A549 (cell line): ENCODE data around the gene PPCS. TPM values are rescaled to one million over a fixed set of nuclear protein-coding genes. Genes with fewer than 3 reads are reported as not detected.

Source experiments
- ATAC-seq, 2 experiments: fragments of 200-7000 bp in 1 of 2; fragments of >200 bp in 1 of 2; cut with Nextera tagmentation in 1 of 2; cut with Tn5 transposase in 1 of 2; 3 replicates each; pipeline versions ENCODE4 v1.8.0 to v1.9.1; 2018 to 2020; ENCODE audit warnings: mild to moderate bottlenecking in 1 of 2, moderate library complexity in 1 of 2
- CTCF ChIA-PET: fragments of 300-600 bp; sonication (Branson Sonifier 250); formaldehyde crosslinking; extraction: SDS; loops from one replicate; lab custom pipeline; 2021; ENCODE audit warnings: antibody characterized with exemption, inconsistent platforms; lab: Yijun Ruan, JAX
- POLR2A ChIA-PET: fragments of 350-600 bp; formaldehyde crosslinking; extraction: SDS; loops from one replicate; lab custom pipeline; 2021; ENCODE audit warnings: antibody characterized with exemption, inconsistent platforms; lab: Yijun Ruan, JAX
- DNase-seq, 2 experiments: peaks; one replicate each; pipeline versions ENCODE4 v3.0.0 to v3.0.0-alpha.2; 2011 to 2016; ENCODE audit warnings: low read depth in 1 of 2, low spot score in 1 of 2
- FAIRE-seq: peaks from 2 replicates; lab custom pipeline; 2011; peaks lifted over from hg19 to GRCh38; lab: Jason Lieb, UNC
- H3K27ac ChIP-seq, 2 experiments: fragments of >200 bp; sonication (Bioruptor Twin); formaldehyde crosslinking; 3 replicates each; pipeline ENCODE4 v1.5.1; 2016 to 2017
- H3K4me1 ChIP-seq: fragments of >200 bp; sonication (Bioruptor Twin); formaldehyde crosslinking; 3 replicates; pipeline ENCODE4 v1.6.1; 2016
- H3K4me2 ChIP-seq: fragments of >200 bp; sonication (Bioruptor Twin); formaldehyde crosslinking; 3 replicates; pipeline ENCODE4 v1.6.1; 2016
- H3K4me3 ChIP-seq: fragments of >200 bp; sonication (Bioruptor Twin); formaldehyde crosslinking; 3 replicates; pipeline ENCODE4 v1.5.1; 2016
- H3K9me3 ChIP-seq: fragments of >200 bp; sonication (Bioruptor Twin); formaldehyde crosslinking; 3 replicates; pipeline ENCODE4 v1.6.1; 2016
- CBX2 ChIP-seq: fragments of 200-600 bp; sonication (generic); IDR thresholded peaks from 2 replicates; pipeline ENCODE4 v1.6.1; 2016; ENCODE audit warnings: low read depth, mild to moderate bottlenecking, borderline replicate concordance
- CHD4 ChIP-seq: fragments of 200-600 bp; sonication (generic); IDR thresholded peaks from 2 replicates; pipeline ENCODE4 v1.6.1; 2016; ENCODE audit warnings: antibody characterized with exemption, mild to moderate bottlenecking, borderline replicate concordance
- ESRRA ChIP-seq: fragments of 150-350 bp; IDR thresholded peaks from 2 replicates; pipeline ENCODE4 v1.6.1; 2014; ENCODE audit warnings: mild to moderate bottlenecking, low read length, borderline replicate concordance
- GATA3 ChIP-seq: IDR thresholded peaks from 2 replicates; pipeline ENCODE4 v1.6.1; 2012; ENCODE audit warnings: borderline replicate concordance
- HEYL ChIP-seq: fragments of 250-450 bp; sonication (Bioruptor Pico); IDR thresholded peaks from 2 replicates; pipeline ENCODE4 v1.8.0; 2021; ENCODE audit warnings: mild to moderate bottlenecking, moderate library complexity
- HOXB13 ChIP-seq: fragments of 250-450 bp; sonication (Bioruptor Pico); IDR thresholded peaks from 2 replicates; pipeline ENCODE4 v1.5.0; 2020; ENCODE audit warnings: low read depth, mild to moderate bottlenecking, moderate library complexity
- JUN ChIP-seq, 2 experiments: fragments of >200 bp; sonication (Bioruptor Twin); formaldehyde crosslinking; IDR thresholded peaks; 2 replicates in 1 of 2; 3 replicates in 1 of 2; pipeline ENCODE4 v1.6.1; 2016 to 2017
- JUNB ChIP-seq: fragments of >200 bp; sonication (Bioruptor Twin); formaldehyde crosslinking; IDR thresholded peaks from 2 replicates; pipeline ENCODE4 v1.6.1; 2016
- MAZ ChIP-seq: fragments of 150-350 bp; IDR thresholded peaks from 2 replicates; pipeline ENCODE4 v1.6.1; 2014; ENCODE audit warnings: antibody characterized with exemption, low read depth, low read length, borderline replicate concordance
- MYC ChIP-seq: IDR thresholded peaks from 2 replicates; pipeline ENCODE4 v1.6.1; 2012; ENCODE audit warnings: mild to moderate bottlenecking, inconsistent platforms, low read length, improper control_type of control experiment, borderline replicate concordance
- NPAS2 ChIP-seq: fragments of 250-450 bp; sonication (Bioruptor Pico); IDR thresholded peaks from 2 replicates; pipeline ENCODE4 v1.8.0; 2022; ENCODE audit warnings: mild to moderate bottlenecking, moderate library complexity, borderline replicate concordance
- PHF8 ChIP-seq: fragments of 200-600 bp; sonication (generic); IDR thresholded peaks from 2 replicates; pipeline ENCODE4 v1.6.1; 2016; ENCODE audit warnings: low read depth, mild to moderate bottlenecking, antibody characterized with exemption, moderate library complexity, borderline replicate concordance
- POLR2A ChIP-seq: IDR thresholded peaks from 2 replicates; pipeline ENCODE4 v1.6.1; 2012; ENCODE audit warnings: mild to moderate bottlenecking, low read length
- POLR2AphosphoS2 ChIP-seq: conservative IDR thresholded peaks from 2 replicates; pipeline ENCODE4 v1.6.1; 2012; ENCODE audit warnings: low read length, improper control_type of control experiment, inconsistent platforms
- RFX5 ChIP-seq: fragments of 450-650 bp; IDR thresholded peaks from 2 replicates; pipeline ENCODE4 v1.7.1; 2014; ENCODE audit warnings: antibody characterized with exemption, mild to moderate bottlenecking, moderate library complexity
- TFCP2L1 ChIP-seq: fragments of 250-450 bp; sonication (Bioruptor Pico); IDR thresholded peaks from 2 replicates; pipeline ENCODE4 v1.5.0; 2021; ENCODE audit warnings: mild to moderate bottlenecking
- WGBS: methylation state at CpG from one replicate; pipeline ENCODE4 v1.1.6; 2017; ENCODE audit errors: missing lambda C conversion rate; 5-methylcytosine and 5-hydroxymethylcytosine counted together
- polyA plus RNA-seq, 4 experiments: library from polyadenylated mRNA; depleted of rRNA in 3 of 4; stranded (reverse); fragments of >200 nt; fragmentation: RNase III in 1 of 4; extraction: RNeasy Plus Mini Kit Qiagen cat#74134 plus additional on column Dnase treatment in 1 of 4; gene quantifications; 2 replicates in 3 of 4; 3 replicates in 1 of 4; pipeline ENCODE4 v1.2.3, GENCODE V29; 2011 to 2017
- TF ChIP-seq, protein P1 (sequence below): fragments of >200 bp; sonication (Bioruptor Twin); formaldehyde crosslinking; IDR thresholded peaks from 3 replicates; pipeline ENCODE4 v1.6.1; 2016
- TF ChIP-seq, protein P2 (sequence below): fragments of 150-350 bp; IDR thresholded peaks from 2 replicates; pipeline ENCODE4 v1.6.1; 2014; ENCODE audit warnings: low read depth, mild to moderate bottlenecking, low read length
- TF ChIP-seq, protein P3 (sequence below): fragments of 450-650 bp; IDR thresholded peaks from 2 replicates; pipeline ENCODE4 v1.6.1; 2014; ENCODE audit warnings: antibody characterized with exemption
- TF ChIP-seq, protein P4 (sequence below): fragments of 250-450 bp; sonication (Bioruptor Pico); IDR thresholded peaks from 2 replicates; pipeline ENCODE4 v1.5.0; 2020; ENCODE audit warnings: low read depth, mild to moderate bottlenecking, moderate library complexity
- TF ChIP-seq, protein P5 (sequence below): IDR thresholded peaks from 2 replicates; pipeline ENCODE4 v1.6.1; 2012
- TF ChIP-seq, protein P6 (sequence below): fragments of >200 bp; sonication (Bioruptor Twin); formaldehyde crosslinking; IDR thresholded peaks from 3 replicates; pipeline ENCODE4 v1.5.1; 2016

Gene PPCS
- polyA plus RNA-seq, 2 of the 4 experiments (the other 2 are of a cell fraction) = 30.2 to 51.8 TPM

DNA sequence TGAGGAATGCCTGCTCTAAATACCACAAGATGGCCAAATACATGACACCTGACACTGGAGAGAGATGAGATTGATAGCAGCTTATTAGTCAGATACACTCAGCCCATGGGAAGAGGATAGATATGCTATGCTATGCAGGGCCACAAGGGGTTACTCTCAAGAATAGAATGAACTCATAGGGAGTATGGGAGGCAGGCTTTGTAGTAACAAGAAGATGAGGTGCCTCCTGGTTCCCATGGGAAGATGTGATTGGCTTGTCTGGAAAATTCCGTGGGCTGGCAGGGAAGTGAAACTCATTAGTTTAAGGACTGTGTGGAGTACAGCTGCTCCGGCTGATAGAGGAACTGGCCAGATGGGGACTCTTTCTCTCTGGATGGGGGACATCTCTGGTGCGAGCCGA lies 23.3 kb downstream of the PPCS start (continued):
- no peak for TF ChIP-seq POLR2AphosphoS2

DNA sequence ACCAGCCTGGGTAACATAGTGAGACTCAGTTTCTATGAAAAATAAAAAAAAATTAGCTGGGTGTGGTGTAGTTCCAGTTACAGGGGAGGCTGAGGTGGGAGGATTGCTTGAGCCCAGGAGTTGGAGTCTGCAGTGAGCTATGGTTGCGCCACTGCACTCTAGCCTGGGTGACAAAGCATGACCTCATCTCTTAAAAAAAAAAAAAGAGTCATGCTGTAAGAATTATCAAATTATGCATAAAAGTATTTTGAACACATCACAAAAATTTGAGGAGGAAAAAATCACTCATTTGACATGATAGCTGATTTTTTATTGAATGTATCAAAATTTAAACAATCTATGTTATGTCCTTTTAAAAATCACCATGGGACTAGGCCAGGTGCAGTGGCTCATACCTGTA lies 24.6 kb downstream of the PPCS start:
- Histone ChIP-seq H3K4me1 (peaks cover 6% of the 10 kb centered on the region; the same call in 1 of the 3 replicates), H3K4me2 (no peak overlapping the region), H3K9me3 (no peaks in the 10 kb centered on the region), H3K4me3 (no peak overlapping the region)
- ChIA-PET POLR2A (no interaction called here), CTCF (interaction anchor here (0.6 to 0.7 kb wide), 2 partner anchors 8 to 844 kb away, joined by 3 to 4 read pairs; no protein-coding TSS in a partner anchor)
- DNase-seq = no peak
- WGBS = 100% methylated on average over 1 of the region's 1 CpG
- FAIRE-seq = no peak
- TF ChIP-seq HOXB13 (CRISPR knock-in tag) (no peak), NPAS2 (no peak), HEYL (CRISPR knock-in tag) (no peak), MAZ (no peak), CHD4 (no peak), PHF8 (no peak), JUNB (no peak), POLR2A (no peak), JUN (IDR thresholded peaks at IDR 0.05) (no peak)
- TF ChIP-seq, protein P1, sequence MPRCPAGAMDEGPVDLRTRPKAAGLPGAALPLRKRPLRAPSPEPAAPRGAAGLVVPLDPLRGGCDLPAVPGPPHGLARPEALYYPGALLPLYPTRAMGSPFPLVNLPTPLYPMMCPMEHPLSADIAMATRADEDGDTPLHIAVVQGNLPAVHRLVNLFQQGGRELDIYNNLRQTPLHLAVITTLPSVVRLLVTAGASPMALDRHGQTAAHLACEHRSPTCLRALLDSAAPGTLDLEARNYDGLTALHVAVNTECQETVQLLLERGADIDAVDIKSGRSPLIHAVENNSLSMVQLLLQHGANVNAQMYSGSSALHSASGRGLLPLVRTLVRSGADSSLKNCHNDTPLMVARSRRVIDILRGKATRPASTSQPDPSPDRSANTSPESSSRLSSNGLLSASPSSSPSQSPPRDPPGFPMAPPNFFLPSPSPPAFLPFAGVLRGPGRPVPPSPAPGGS = no peak
- TF ChIP-seq, protein P2, sequence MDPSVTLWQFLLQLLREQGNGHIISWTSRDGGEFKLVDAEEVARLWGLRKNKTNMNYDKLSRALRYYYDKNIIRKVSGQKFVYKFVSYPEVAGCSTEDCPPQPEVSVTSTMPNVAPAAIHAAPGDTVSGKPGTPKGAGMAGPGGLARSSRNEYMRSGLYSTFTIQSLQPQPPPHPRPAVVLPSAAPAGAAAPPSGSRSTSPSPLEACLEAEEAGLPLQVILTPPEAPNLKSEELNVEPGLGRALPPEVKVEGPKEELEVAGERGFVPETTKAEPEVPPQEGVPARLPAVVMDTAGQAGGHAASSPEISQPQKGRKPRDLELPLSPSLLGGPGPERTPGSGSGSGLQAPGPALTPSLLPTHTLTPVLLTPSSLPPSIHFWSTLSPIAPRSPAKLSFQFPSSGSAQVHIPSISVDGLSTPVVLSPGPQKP = no peak
- TF ChIP-seq, all 56 proteins: peak for 0
- H3K27ac ChIP-seq = no peak overlapping the region
- ATAC-seq = no peak

DNA sequence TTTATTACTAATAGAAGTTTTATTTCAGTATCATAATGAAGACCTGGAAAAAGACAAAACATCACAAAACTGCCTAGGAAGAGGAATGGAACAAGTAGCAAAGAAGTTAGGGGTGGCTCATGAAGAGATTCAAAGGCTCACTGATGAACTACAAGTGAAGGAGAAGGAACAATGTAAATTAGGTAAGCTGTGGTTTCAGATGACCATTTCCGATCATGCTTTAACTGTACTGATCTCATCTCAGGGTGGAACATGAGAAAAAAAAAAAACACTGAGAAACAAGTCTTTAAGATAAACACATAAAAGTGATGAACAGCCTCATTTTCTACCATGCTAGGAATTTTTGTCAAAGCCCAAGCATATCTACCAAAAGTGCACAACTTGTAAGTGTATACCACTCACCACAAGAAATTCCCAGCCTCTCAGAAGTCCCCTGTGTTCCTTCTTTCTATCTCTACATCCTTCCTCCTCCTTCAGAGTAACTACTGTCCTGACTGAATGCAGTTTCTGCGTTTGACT lies 26.4 kb downstream of the PPCS start:
- 79% methylated on average over 2 of the region's 2 CpGs for WGBS
- no peak for TF ChIP-seq HEYL (CRISPR knock-in tag)
- TF ChIP-seq TFCP2L1 = no peak
- TF ChIP-seq, protein P3, sequence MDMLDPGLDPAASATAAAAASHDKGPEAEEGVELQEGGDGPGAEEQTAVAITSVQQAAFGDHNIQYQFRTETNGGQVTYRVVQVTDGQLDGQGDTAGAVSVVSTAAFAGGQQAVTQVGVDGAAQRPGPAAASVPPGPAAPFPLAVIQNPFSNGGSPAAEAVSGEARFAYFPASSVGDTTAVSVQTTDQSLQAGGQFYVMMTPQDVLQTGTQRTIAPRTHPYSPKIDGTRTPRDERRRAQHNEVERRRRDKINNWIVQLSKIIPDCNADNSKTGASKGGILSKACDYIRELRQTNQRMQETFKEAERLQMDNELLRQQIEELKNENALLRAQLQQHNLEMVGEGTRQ = no peak
- no peak for TF ChIP-seq CBX2
- TF ChIP-seq RFX5 = no peak
- no peak for TF ChIP-seq MYC
- TF ChIP-seq JUNB = no peak
- no peak for TF ChIP-seq GATA3
- TF ChIP-seq, protein P4, sequence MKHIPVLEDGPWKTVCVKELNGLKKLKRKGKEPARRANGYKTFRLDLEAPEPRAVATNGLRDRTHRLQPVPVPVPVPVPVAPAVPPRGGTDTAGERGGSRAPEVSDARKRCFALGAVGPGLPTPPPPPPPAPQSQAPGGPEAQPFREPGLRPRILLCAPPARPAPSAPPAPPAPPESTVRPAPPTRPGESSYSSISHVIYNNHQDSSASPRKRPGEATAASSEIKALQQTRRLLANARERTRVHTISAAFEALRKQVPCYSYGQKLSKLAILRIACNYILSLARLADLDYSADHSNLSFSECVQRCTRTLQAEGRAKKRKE (CRISPR knock-in tag) = no peak
- no peak for TF ChIP-seq JUN (IDR thresholded peaks at IDR 0.05)
- TF ChIP-seq, protein P5, sequence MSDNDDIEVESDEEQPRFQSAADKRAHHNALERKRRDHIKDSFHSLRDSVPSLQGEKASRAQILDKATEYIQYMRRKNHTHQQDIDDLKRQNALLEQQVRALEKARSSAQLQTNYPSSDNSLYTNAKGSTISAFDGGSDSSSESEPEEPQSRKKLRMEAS = no peak
- TF ChIP-seq, protein P6, sequence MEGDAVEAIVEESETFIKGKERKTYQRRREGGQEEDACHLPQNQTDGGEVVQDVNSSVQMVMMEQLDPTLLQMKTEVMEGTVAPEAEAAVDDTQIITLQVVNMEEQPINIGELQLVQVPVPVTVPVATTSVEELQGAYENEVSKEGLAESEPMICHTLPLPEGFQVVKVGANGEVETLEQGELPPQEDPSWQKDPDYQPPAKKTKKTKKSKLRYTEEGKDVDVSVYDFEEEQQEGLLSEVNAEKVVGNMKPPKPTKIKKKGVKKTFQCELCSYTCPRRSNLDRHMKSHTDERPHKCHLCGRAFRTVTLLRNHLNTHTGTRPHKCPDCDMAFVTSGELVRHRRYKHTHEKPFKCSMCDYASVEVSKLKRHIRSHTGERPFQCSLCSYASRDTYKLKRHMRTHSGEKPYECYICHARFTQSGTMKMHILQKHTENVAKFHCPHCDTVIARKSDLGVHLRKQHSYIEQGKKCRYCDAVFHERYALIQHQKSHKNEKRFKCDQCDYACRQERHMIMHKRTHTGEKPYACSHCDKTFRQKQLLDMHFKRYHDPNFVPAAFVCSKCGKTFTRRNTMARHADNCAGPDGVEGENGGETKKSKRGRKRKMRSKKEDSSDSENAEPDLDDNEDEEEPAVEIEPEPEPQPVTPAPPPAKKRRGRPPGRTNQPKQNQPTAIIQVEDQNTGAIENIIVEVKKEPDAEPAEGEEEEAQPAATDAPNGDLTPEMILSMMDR = no peak
- no peak for TF ChIP-seq ESRRA

More for the DNA sequence above, 26.4 kb downstream of the PPCS start:
- Histone ChIP-seq H3K4me2 (no peak overlapping the region), H3K27ac (no peak overlapping the region), H3K4me1 (peaks cover 6% of the 10 kb centered on the region; the same call in 1 of the 3 replicates), H3K9me3 (no peaks in the 10 kb centered on the region), H3K4me3 (no peak overlapping the region)
- no peak for DNase-seq
- POLR2A ChIA-PET = no interaction called here
- CTCF ChIA-PET = no interaction called here
- no peak for ATAC-seq
- FAIRE-seq = no peak
